GM21515 (cell line): ENCODE data around the gene CGRRF1.

ENCODE experiments used
- ATAC-seq: cut with Tn5 transposase; IDR thresholded peaks from one replicate; pipeline ENCODE4 v1.9.1; 2021; ENCODE audit not compliant: unreplicated experiment

The CGRRF1 gene

GRCh38 chr14:54574528-54574927 lies 64.8 kb downstream of the CGRRF1 start:
- ATAC-seq, result no peak

- no peak for ATAC-seq
Observed at GRCh38 chr14:54577494-54577893, 67.8 kb downstream of the CGRRF1 start.

- no peak for ATAC-seq
Observed at GRCh38 chr14:54577977-54578376, 68.3 kb downstream of the CGRRF1 start.

GRCh38 chr14:54579621-54580020 lies 69.9 kb downstream of the CGRRF1 start:
- ATAC-seq, result no peak

- no peak for ATAC-seq
Observed at GRCh38 chr14:54580933-54581332, 71.2 kb downstream of the CGRRF1 start.

GRCh38 chr14:54582334-54582733 lies 72.6 kb downstream of the CGRRF1 start:
- ATAC-seq, result no peak

- ATAC-seq, result no peak
Observed at GRCh38 chr14:54584097-54584496, 74.4 kb downstream of the CGRRF1 start.

GRCh38 chr14:54585214-54585613 lies 75.5 kb downstream of the CGRRF1 start:
- ATAC-seq, result no peak
